ENCODE results near the gene ANKRD36B.
"Not testable (repeated sequence)": the region's sequence is repeated elsewhere in the genome, so short reads cannot be mapped to it uniquely, and the experiment has no call there.

Gene ANKRD36B

GRCh38 chr2:97549058-97549457 is 40.6 kb downstream of the ANKRD36B start:
- DNase-seq (ENCODE audit: low read depth in 2 of 2), result not testable (repeated sequence)

- DNase-seq (ENCODE audit: low read depth in 2 of 2), result not testable (repeated sequence)
Observed at GRCh38 chr2:97548536-97548935, 41.1 kb downstream of the ANKRD36B start.

GRCh38 chr2:97546711-97547110 is 43.0 kb downstream of the ANKRD36B start:
- no peak for DNase-seq (ENCODE audit: low read depth in 2 of 2)

- DNase-seq (ENCODE audit: low read depth in 2 of 2), result not testable (repeated sequence)
Observed at GRCh38 chr2:97544911-97545310, 44.8 kb downstream of the ANKRD36B start.

GRCh38 chr2:97525904-97526303 is 63.8 kb downstream of the ANKRD36B start:
- DNase-seq (ENCODE audit: low read depth in 2 of 2), result not testable (repeated sequence)

GRCh38 chr2:97523816-97524215 is 65.9 kb downstream of the ANKRD36B start:
- not testable (repeated sequence) for DNase-seq (ENCODE audit: low read depth in 2 of 2)

- not testable (repeated sequence) for DNase-seq (ENCODE audit: low read depth in 2 of 2)
Observed at GRCh38 chr2:97522916-97523555, 66.6 kb downstream of the ANKRD36B start.

- DNase-seq (ENCODE audit: low read depth in 2 of 2), result not testable (repeated sequence)
Observed at GRCh38 chr2:97495651-97496050, 94.0 kb downstream of the ANKRD36B start.

- DNase-seq (ENCODE audit: low read depth in 2 of 2), result peak in 1 of 2 donors; percentile 0
Observed at GRCh38 chr2:97490141-97490540, 99.5 kb downstream of the ANKRD36B start.
